ENCODE results near the gene RTL5. TPM values are rescaled to one million over a fixed set of nuclear protein-coding genes. Genes with fewer than 3 reads are reported as not detected.
A peak's percentile ranks its signal among the peaks of the same experiment; 100 is the strongest.

The RTL5 gene
- total RNA-seq, 1 donor from 2014 or later, result 17.1 TPM

- TF ChIP-seq CTCF (IDR thresholded peaks at IDR 0.05), result no peak
- Histone ChIP-seq H3K4me1 (no peaks in the 10 kb centered on the region), H3K36me3 (no peaks in the 10 kb centered on the region), H3K27ac (no peak overlapping the region), H3K4me3 (no peak overlapping the region), H3K9me3 (no peaks in the 10 kb centered on the region), H3K27me3 (no peaks in the 10 kb centered on the region)
- DNase-seq (ENCODE audit: low spot score in 2 of 2), result no peak
- intact Hi-C loops (cut with DNase I), result no loop called here
These were observed 44.7 kb downstream of the RTL5 start for GRCh38 chrX:72086995-72087394.

- intact Hi-C loops (cut with DNase I), result no loop called here
- no peak for TF ChIP-seq CTCF (IDR thresholded peaks at IDR 0.05)
- DNase-seq (ENCODE audit: low spot score in 2 of 2), result no peak
- Histone ChIP-seq H3K36me3 (no peaks in the 10 kb centered on the region), H3K4me1 (peaks cover 0 to 3% of the 10 kb centered on the region in 2 donors), H3K4me3 (no peak overlapping the region), H3K27me3 (no peaks in the 10 kb centered on the region), H3K27ac (no peak overlapping the region), H3K9me3 (no peaks in the 10 kb centered on the region)
These were observed 47.6 kb downstream of the RTL5 start for GRCh38 chrX:72084114-72084513.

DNA sequence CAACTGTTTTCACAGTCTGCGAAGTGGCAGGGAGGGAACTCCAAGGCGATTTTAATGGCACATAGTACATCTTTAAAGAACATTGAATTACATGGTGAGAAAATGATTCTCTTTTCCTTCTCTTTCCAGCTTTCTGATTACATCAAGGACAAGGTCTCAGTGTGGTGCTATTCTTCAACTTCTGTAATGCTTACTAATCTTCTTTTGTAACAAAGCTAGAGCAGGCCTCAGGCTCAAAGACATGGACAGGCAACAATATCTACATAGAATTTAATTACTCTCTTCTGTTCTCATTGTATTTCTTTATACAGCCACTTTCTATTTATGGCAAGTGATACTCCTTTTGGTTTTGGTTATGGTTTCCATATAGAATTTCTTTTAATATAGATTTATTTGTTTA, 48.4 kb downstream of the RTL5 start:
- H3K27ac ChIP-seq, result no peak overlapping the region
- H3K27me3 ChIP-seq, result no peaks in the 10 kb centered on the region

DNA sequence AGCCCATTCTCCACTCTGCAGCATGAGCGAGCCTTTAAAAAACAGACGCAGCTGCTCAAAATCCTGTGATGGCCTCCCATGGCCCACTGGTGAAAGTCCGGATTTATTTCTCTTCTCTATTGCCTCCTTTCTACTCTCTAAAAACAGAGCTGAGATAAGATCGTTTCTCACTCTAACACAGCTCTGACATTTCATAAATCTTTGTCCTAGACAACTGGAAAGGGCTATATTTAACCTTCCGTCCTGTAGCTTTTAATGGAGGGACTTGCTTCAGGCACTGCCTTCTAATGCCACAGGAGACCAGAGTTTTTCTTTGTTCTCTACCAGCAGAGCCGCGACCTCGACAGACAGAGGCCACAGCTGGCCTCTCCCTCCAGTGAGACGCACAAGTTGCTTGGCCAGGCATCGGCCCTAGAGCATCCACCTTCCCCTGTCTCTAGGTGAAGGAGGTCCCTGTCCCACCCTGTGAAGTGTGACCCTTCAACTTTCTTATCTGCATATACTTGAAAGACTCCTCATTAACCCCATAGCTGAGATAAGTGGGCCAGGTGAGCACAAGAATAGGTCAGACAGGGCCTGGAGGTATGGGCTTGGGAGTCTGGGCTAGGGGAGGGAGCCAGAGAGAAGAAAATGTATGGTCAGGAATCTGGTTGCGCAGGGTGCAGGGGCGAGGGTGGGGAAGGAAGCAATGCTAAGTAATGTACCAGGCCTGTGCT, 50.0 kb downstream of the RTL5 start:
- Histone ChIP-seq H3K4me1 (peaks cover 0 to 3% of the 10 kb centered on the region in 2 donors), H3K9me3 (no peaks in the 10 kb centered on the region), H3K36me3 (no peaks in the 10 kb centered on the region), H3K27ac (peak overlapping the region in 1 of 2 donors; percentile 34), H3K27me3 (no peaks in the 10 kb centered on the region), H3K4me3 (peak overlapping the region in 1 of 2 donors; percentile 4)
- DNase-seq (ENCODE audit: low spot score in 2 of 2), result no peak
- intact Hi-C loops (cut with DNase I), result no loop called here
- TF ChIP-seq CTCF (IDR thresholded peaks at IDR 0.05), result no peak

More for the DNA sequence above, 48.4 kb downstream of the RTL5 start:
- intact Hi-C loops (cut with DNase I), result no loop called here
- TF ChIP-seq CTCF (IDR thresholded peaks at IDR 0.05), result no peak
- Histone ChIP-seq H3K4me3 (no peak overlapping the region), H3K4me1 (peaks cover 0 to 3% of the 10 kb centered on the region in 2 donors), H3K36me3 (no peaks in the 10 kb centered on the region), H3K9me3 (no peaks in the 10 kb centered on the region)
- DNase-seq (ENCODE audit: low spot score in 2 of 2), result no peak

- H3K9me3 ChIP-seq, result no peaks in the 10 kb centered on the region
- no peaks in the 10 kb centered on the region for H3K36me3 ChIP-seq
- H3K27ac ChIP-seq, result no peak overlapping the region
- no peaks in the 10 kb centered on the region for H3K27me3 ChIP-seq
- peaks cover 0 to 3% of the 10 kb centered on the region in 2 donors for H3K4me1 ChIP-seq
- H3K4me3 ChIP-seq, result no peak overlapping the region
- TF ChIP-seq CTCF (IDR thresholded peaks at IDR 0.05), result no peak
- intact Hi-C loops (cut with DNase I), result no loop called here
- DNase-seq (ENCODE audit: low spot score in 2 of 2), result no peak
These were observed 50.9 kb downstream of the RTL5 start for GRCh38 chrX:72080800-72081199.
